ENCODE results near the gene LMBR1L.
A peak's percentile ranks its signal among the peaks of the same experiment; 100 is the strongest.
"Not testable (repeated sequence)": the region's sequence is repeated elsewhere in the genome, so short reads cannot be mapped to it uniquely, and the experiment has no call there.

The LMBR1L gene

DNA sequence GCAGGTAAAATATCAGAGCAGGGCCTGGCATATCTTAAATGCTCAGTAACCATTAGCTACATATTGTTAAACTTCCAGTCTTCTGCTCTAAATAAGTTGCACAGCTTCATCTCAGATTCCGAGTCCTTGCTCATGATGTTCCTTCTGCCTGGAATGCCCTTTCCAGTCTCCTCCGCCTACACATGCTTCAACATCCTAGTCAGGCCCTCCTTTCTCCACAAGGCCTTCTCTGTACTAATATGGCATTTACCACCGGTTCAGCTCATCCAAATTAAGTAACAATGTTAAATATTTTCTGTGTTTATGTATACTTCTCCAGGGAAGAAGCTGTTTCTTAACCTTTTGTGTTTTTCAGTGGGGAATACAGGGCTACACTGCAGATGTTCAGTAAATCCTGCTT lies 24.5 kb downstream of the LMBR1L start:
- DNase-seq (ENCODE audit: low spot score), result no peak

DNA sequence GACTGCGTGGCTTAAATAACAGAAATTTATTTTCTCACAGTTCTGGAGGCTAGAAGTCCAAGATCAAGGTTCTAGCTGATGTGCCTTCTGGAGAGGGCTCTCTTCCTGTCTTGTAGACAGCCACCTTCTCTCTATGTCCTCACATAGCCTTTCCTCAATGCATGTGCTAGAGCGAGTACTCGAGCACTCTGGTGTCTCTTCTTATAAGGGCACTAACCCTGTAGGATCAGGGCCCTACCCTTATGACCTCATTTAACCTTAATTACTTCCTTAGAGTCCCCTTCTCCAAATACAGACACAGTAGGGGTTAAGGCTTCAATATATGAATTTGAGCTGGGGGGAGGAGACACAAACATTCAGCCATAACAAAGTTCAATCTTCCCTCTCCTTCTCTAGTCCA lies 26.2 kb downstream of the LMBR1L start:
- no peak for DNase-seq (ENCODE audit: low spot score)

DNA sequence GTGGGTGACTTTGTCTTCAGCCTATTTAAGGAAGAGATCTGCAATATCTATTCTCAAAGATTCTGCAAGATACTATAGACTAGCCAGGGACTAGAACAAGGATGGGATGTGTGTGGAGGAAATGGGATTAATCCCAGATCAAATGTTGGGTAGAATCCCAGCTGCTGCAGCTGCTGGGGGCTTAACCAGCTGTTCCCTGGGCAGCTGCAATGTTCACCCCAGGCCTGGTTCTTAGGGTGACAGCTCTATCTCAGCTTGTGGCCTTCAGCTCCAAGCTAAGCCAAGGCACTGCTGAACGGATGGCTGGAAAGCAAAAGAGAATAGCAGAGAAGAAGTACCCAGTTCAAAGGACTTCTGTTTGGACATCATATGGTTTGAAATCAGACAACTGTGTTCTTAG lies 30.9 kb downstream of the LMBR1L start:
- no peak for DNase-seq (ENCODE audit: low spot score)

GRCh38 chr12:49070971-49071370 lies 39.7 kb downstream of the LMBR1L start:
- DNase-seq (ENCODE audit: low spot score), result no peak

- DNase-seq (ENCODE audit: low spot score), result peak; percentile 99
These were observed 40.9 kb downstream of the LMBR1L start, which contains the start of gene RHEBL1 for GRCh38 chr12:49069507-49070346. RHEBL1 (minus strand) TSS chr12:49069979; CDS start chr12:49069785, 194 bp downstream.

DNA sequence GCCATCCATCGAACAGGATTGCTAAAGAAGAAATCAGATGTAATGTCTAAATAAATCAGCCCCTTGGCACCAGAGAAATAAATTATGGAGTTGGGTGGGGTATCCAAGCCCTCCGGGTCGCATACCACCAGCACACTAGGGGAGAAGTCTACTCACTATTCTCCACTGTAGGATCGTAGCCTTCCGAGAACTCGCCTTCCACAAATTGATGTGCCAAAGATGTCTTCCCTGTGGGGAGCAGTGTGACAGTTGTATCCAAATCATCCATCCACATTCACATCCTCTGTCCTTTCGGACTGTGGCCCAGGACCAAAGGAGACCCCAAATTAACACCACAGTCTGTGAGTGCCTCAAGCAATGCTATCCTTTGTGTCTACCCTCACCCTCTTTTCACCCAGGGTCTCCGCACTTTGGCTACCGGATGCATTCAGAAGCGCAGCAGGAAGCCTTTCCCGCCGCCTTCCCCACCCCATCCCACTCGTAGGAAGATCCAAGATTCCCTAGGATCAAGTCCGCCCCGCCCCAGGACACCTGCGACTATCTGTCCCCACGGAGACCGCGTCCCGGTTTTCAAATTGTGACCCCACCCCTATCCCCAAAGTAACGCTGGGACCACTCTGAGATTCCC lies 41.7 kb downstream of the LMBR1L start:
- DNase-seq (ENCODE audit: low spot score), result no peak

GRCh38 chr12:49066120-49066519 lies 44.5 kb downstream of the LMBR1L start:
- no peak for DNase-seq (ENCODE audit: low spot score)

DNA sequence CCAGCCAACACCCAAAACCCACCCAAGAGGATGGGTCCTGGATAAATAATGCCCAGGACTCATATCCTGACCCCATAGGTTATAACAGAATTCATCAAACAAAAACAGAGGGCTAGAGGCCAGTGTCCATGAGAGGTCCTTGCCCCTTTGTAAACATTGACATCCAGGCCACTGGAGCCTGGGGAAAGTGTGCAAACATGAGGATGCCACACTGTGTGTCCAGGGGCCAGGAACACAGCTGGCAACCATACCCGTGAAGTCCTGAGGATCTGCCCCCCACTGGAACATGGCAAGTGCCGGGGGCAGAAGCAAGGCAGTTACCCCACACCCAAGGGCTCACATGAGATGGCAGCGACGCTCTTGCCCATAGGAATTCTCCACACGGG lies 45.9 kb downstream of the LMBR1L start:
- no peak for DNase-seq (ENCODE audit: low spot score)

DNA sequence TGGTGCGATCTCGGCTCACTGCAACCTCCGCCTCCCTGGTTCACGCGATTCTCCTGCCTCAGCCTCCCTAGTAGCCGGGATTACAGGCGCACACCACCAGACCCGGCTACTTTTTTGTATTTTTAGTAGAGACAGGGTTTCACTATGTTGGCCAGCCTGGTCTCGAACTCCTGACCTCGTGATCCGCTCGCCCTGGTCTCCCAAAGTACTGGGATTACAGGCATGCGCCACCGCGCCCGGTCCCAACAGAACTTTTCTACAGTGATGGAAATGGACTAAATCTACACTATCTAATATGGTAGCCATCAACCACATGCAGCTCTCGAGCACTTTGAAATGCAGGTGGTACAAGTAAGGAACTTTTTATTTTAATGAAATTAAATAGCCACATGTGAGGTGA lies 48.7 kb downstream of the LMBR1L start:
- DNase-seq (ENCODE audit: low spot score), result not testable (repeated sequence)

DNA sequence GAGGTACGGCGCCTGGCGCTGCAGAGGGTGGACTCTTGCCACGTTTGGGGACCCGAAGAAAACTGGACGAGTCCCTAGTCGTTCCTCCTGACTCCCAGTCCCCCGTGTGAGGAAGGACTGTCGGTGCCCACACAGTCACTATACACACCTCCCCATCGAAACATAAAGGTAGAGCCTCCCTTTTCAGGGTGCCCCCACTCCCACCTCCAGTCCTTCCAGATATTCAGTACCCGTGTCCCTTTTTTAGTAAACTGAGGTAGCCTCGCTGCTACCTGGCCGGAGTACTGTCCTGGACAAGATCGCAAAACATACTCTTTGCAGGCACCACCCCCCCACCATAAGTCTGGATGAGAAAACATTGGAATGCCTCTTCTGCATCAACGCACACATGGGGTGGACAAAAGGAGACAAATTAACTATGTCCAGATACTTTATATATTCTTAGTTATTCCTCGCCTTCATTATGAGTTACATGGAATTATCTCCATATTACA lies 49.4 kb downstream of the LMBR1L start:
- no peak for DNase-seq (ENCODE audit: low spot score)

GRCh38 chr12:49060237-49061156 lies 50.1 kb downstream of the LMBR1L start, which contains the start of gene KMT2D:
KMT2D (minus strand) TSS chr12:49060794; CDS start chr12:49055324, 5,470 bp downstream.
- peak; percentile 95 for DNase-seq (ENCODE audit: low spot score)

DNA sequence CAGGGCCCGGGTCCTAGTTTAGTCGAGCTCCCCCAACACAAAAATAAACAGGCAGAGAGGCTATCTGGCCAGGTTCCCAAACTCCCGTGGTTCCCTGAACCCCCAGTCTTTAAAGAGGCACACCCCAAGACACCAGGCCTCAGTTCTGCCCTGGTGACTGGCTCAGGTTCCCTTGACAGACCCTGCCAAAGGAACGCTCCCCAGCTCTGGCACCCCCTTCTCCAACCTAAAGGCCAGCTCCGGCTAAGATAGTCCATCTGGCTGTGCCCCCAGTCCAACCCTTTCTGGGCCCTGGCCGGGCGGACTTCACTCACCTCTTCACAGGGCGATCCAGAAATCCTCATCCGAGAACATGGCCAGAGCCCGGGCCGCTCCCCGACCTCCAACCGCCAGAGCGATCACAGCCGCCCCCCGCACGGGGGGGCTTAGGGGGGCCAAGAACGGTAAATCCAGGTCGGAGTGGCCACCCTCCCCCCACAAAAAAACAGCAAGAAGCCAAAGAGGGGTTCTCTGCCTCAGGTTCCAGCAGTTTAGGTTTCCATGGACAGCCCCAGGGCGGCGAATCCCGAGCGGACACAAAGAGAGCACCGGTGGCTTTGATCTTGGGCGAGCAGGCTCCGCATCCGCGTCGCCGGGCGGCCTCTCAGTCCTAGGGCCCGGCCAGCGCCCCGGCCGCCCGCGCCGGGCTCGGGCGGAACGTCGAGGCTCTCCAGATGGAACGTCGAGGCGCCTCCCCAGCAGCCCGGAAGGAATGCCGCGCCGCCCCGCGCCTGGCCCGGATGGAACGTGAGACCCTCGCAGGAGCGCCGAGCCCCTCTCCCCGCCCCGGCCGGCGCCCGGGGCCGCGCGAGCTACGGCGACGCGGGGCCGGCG lies 51.1 kb downstream of the LMBR1L start:
- DNase-seq (ENCODE audit: low spot score), result peak; percentile 38

GRCh38 chr12:49059045-49059298 lies 51.7 kb downstream of the LMBR1L start:
- no peak for DNase-seq (ENCODE audit: low spot score)

GRCh38 chr12:49058366-49059044 lies 52.1 kb downstream of the LMBR1L start:
- no peak for DNase-seq (ENCODE audit: low spot score)

DNA sequence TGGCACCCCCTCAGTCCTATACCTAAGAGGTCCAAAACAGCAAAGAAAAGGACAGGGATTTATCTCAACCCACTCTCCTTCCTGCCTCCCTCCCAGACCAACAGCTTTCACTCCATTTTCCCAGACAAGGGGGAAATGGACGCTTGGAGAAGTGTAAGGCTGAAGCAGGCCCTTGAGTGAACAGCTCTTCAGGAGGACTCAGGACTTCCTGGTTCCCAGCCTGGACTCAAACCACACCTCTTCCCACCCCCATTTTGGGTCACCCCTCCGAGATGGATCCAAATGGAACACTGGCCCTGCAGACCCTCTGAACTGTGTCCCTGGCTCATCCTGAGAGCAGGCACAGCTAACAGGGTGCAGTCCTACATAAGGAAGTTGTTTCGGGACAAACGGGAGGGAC lies 52.8 kb downstream of the LMBR1L start:
- no peak for DNase-seq (ENCODE audit: low spot score)

DNA sequence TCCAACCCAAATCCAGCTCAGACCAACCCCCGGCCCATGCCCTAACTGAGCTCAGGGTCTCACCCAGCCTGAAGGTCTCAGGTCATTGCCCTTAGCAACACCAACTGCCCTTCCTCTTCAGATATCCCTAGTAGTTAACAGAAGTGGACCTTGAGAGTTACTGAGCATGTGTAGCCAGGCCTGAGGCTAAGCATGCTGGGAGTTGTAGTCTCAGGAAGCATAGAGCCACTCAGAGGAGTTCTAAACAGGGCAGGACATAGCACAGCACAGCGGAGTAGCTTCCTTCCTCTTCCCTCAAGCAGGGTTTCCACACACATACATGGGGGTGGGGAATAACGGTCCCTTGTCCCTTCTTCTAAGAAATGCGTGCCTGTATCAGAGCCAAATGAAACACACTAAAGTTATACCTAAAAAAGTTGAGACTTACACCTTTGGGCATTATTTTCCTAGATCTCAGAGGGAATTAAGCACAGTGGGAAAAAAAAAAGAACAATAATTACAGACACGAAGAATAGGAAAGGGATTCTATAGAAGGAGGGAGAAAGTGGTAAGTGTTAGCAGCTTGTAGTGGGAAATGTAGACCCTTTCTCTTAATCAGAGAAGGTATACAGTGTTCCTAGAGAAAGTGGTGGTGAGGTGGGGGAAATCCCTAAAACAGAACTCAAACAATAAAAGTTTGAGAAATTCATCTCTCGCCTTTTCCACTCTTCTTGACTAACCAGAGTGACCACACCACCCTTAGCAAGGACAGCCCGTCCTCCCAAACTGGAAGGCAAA lies 54.5 kb downstream of the LMBR1L start:
- peak; percentile 92 for DNase-seq (ENCODE audit: low spot score)

- no peak for DNase-seq (ENCODE audit: low spot score)
These were observed 55.6 kb downstream of the LMBR1L start for GRCh38 chr12:49055092-49055491.

- no peak for DNase-seq (ENCODE audit: low spot score)
These were observed 56.1 kb downstream of the LMBR1L start for GRCh38 chr12:49054524-49054923.

DNA sequence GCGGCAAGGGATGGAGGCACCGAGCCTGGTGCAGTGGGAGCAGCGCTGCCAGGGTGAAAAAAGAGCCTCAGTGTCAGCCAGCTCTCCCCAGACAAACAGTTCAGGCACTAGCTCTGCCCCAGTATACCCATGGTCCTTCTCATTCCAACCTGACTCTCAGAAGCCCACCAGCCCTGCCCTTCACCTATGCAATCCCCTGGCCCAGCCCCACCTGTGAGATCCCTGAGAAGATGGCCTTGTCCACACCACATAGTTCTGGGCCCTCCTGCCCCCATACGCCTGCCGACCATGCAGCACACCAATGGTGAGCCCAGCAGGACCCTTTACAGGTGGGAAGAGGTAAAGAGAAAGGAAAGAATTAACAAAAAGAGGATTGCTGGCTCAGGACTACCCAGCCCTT lies 56.6 kb downstream of the LMBR1L start:
- no peak for DNase-seq (ENCODE audit: low spot score)
